Suprapubic skin (tissue), 3 donors: ENCODE results near the gene FARS2.

Source experiments
- CTCF ChIP-seq, 2 donors: fragments of 200-600 bp in 1 of 2; fragments of 450-650 bp in 1 of 2; sonication (generic) in 1 of 2; IDR thresholded peaks; one replicate each; pipeline ENCODE4 v1.5.1; 2016 to 2019; ENCODE audit warnings: antibody characterized with exemption in 2 of 2, mild to moderate bottlenecking in 1 of 2, moderate library complexity in 1 of 2
- EP300 ChIP-seq: sonication (generic); formaldehyde crosslinking; IDR thresholded peaks from one replicate; pipeline ENCODE4 v1.6.1; 2017; ENCODE audit warnings: antibody characterized with exemption

- TF ChIP-seq CTCF (IDR thresholded peaks at IDR 0.05) (no peak), EP300 (no peak)
These were observed 476.1 kb downstream of the FARS2 start for GRCh38 chr6:5737460-5737859.
